ENCODE results near the gene ABLIM2.

DNA sequence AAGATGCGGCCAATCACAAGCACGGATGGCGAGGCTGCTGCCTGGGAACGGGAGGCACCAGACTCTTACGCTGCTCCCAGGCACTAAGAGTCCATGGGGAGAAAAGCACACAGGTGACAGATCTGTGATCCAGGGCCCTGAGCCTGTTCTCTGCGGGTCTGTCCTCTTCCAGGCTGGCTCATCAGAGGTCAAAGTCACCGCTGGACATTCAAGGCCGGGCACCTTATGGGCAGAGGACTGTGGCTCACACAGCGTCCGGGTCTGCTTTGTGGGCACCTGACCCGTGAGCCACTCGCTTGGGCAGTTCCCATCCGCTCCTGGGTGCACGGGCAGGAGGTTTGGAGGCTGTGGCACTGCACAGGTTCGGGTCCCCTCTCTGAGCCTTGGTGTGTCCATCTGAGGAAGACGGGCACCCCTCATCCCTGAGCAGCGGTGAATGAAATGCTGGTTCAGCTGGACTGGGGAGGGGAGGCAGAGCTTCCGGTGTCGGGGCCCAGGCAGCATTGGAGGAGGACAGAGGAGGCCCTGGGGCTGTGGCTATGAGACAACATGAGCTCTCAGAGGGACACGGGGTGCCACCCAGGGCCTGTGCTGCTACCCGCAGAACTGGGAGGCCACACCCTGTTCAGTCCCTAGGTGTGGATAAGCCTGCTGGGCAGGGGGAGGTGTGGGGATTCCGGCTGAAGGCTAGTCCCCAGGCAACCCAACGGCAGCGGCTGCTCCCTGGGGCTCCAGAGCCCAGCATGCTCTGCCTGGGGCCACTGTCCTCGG is 157.7 kb downstream of the ABLIM2 start:
- TF ChIP-seq CTCF (IDR thresholded peaks at IDR 0.05; ENCODE audit: insufficient read depth, low read length): no peak
- no peak for TF ChIP-seq POLR2AphosphoS5 (IDR thresholded peaks at IDR 0.05; ENCODE audit: low read depth)
- no peak for TF ChIP-seq GABPA (IDR thresholded peaks at IDR 0.05; ENCODE audit: low read depth)
- TF ChIP-seq, protein P1, sequence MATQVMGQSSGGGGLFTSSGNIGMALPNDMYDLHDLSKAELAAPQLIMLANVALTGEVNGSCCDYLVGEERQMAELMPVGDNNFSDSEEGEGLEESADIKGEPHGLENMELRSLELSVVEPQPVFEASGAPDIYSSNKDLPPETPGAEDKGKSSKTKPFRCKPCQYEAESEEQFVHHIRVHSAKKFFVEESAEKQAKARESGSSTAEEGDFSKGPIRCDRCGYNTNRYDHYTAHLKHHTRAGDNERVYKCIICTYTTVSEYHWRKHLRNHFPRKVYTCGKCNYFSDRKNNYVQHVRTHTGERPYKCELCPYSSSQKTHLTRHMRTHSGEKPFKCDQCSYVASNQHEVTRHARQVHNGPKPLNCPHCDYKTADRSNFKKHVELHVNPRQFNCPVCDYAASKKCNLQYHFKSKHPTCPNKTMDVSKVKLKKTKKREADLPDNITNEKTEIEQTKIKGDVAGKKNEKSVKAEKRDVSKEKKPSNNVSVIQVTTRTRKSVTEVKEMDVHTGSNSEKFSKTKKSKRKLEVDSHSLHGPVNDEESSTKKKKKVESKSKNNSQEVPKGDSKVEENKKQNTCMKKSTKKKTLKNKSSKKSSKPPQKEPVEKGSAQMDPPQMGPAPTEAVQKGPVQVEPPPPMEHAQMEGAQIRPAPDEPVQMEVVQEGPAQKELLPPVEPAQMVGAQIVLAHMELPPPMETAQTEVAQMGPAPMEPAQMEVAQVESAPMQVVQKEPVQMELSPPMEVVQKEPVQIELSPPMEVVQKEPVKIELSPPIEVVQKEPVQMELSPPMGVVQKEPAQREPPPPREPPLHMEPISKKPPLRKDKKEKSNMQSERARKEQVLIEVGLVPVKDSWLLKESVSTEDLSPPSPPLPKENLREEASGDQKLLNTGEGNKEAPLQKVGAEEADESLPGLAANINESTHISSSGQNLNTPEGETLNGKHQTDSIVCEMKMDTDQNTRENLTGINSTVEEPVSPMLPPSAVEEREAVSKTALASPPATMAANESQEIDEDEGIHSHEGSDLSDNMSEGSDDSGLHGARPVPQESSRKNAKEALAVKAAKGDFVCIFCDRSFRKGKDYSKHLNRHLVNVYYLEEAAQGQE (IDR thresholded peaks at IDR 0.05; ENCODE audit: insufficient replicate concordance, low read depth): no peak
- no peak for TF ChIP-seq SPI1 (IDR thresholded peaks at IDR 0.05; ENCODE audit: borderline replicate concordance, low read depth)
